Measurements from ENCODE around the gene ERBB2.

DNA sequence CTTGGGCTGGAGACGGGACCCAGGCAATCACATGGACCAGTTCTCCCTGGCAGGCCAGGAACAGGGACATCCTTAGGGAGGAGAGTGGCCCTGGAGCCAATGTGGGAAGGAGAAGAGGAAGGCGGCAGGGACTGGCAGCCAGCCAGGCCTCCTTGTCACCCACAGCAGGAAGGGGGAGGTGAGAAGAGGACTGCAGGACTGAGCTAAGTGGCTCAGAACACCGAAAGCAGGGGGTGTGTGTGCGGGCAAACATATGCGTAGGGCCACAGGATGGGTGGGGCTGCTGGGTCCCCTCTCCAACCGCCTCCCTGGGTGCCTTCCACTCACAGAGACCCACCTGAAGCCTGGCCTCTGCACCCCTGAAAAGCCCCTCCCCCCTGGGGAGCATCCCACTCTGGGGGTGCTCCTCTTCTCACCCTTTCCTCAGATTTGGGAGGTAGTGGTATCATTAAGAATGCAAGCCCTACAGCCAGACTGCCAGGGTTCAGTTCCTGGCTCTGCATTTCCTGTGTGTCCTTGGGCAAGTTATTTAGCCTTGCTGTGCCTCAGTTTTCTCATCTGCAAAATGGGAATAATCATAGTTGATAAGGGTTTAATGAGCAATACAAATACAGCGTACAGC lies 23.6 kb upstream of the ERBB2 start:
- TF ChIP-seq YBX1 (IDR thresholded peaks at IDR 0.05) (no peak), FOXK2 (IDR thresholded peaks at IDR 0.05) (no peak), RFX5 (IDR thresholded peaks at IDR 0.05; ENCODE audit: low read depth, low read length) (no peak)
- TF ChIP-seq, protein P1, sequence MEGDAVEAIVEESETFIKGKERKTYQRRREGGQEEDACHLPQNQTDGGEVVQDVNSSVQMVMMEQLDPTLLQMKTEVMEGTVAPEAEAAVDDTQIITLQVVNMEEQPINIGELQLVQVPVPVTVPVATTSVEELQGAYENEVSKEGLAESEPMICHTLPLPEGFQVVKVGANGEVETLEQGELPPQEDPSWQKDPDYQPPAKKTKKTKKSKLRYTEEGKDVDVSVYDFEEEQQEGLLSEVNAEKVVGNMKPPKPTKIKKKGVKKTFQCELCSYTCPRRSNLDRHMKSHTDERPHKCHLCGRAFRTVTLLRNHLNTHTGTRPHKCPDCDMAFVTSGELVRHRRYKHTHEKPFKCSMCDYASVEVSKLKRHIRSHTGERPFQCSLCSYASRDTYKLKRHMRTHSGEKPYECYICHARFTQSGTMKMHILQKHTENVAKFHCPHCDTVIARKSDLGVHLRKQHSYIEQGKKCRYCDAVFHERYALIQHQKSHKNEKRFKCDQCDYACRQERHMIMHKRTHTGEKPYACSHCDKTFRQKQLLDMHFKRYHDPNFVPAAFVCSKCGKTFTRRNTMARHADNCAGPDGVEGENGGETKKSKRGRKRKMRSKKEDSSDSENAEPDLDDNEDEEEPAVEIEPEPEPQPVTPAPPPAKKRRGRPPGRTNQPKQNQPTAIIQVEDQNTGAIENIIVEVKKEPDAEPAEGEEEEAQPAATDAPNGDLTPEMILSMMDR (IDR thresholded peaks at IDR 0.05 in 2 of 3, conservative IDR thresholded peaks at IDR 0.05 in 1 of 3; ENCODE audit: control insufficient read depth in 2 of 3, extremely low read depth in 1 of 3, insufficient read depth in 1 of 3, low read depth in 3 of 3, low read length in 3 of 3): no peak
- TF ChIP-seq, protein P2, sequence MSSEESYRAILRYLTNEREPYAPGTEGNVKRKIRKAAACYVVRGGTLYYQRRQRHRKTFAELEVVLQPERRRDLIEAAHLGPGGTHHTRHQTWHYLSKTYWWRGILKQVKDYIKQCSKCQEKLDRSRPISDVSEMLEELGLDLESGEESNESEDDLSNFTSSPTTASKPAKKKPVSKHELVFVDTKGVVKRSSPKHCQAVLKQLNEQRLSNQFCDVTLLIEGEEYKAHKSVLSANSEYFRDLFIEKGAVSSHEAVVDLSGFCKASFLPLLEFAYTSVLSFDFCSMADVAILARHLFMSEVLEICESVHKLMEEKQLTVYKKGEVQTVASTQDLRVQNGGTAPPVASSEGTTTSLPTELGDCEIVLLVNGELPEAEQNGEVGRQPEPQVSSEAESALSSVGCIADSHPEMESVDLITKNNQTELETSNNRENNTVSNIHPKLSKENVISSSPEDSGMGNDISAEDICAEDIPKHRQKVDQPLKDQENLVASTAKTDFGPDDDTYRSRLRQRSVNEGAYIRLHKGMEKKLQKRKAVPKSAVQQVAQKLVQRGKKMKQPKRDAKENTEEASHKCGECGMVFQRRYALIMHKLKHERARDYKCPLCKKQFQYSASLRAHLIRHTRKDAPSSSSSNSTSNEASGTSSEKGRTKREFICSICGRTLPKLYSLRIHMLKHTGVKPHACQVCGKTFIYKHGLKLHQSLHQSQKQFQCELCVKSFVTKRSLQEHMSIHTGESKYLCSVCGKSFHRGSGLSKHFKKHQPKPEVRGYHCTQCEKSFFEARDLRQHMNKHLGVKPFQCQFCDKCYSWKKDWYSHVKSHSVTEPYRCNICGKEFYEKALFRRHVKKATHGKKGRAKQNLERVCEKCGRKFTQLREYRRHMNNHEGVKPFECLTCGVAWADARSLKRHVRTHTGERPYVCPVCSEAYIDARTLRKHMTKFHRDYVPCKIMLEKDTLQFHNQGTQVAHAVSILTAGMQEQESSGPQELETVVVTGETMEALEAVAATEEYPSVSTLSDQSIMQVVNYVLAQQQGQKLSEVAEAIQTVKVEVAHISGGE (CRISPR knock-in tag; IDR thresholded peaks at IDR 0.05): no peak
